PC-9 (cell line): Measurements from ENCODE around the gene C20orf204. TPM values are rescaled to one million over a fixed set of nuclear protein-coding genes. Genes with fewer than 3 reads are reported as not detected.

Experiments
- BruUV-seq: library from RNA; stranded (reverse); fragments of 400-500 nt; replicated peaks from 2 replicates; lab custom pipeline; 2021; lab: Mats Ljungman, UMichigan
- CTCF ChIA-PET: fragments of 300-600 bp; sonication (Branson Sonifier 250); formaldehyde crosslinking; loops from one replicate; lab custom pipeline; 2022; ENCODE audit warnings: antibody characterized with exemption; lab: Charles Lee
- POLR2A ChIA-PET: fragments of 300-600 bp; sonication (Branson Sonifier 250); formaldehyde crosslinking; loops from one replicate; lab custom pipeline; 2022; ENCODE audit warnings: antibody characterized with exemption; ENCODE audit not compliant: unreplicated experiment; lab: Charles Lee
- DNase-seq, 2 experiments: peaks; one replicate each; pipeline versions ENCODE4 v3.0.0 to v3.0.0-alpha.2; 2015 to 2022; ENCODE audit warnings: mixed read lengths in 1 of 2
- H2AFZ ChIP-seq: fragments of 200-600 bp; sonication (generic); 2 replicates; pipeline ENCODE4 v1.8.1; 2017; ENCODE audit warnings: antibody characterized with exemption
- H3F3A ChIP-seq: fragments of 200-600 bp; sonication (generic); 2 replicates; pipeline ENCODE4 v1.8.1; 2017; ENCODE audit warnings: antibody characterized with exemption, mild to moderate bottlenecking, low read depth; ENCODE audit not compliant: insufficient read depth
- H3K27ac ChIP-seq: fragments of 200-600 bp; sonication (generic); 2 replicates; pipeline ENCODE4 v1.6.1; 2016; ENCODE audit warnings: mixed run types
- H3K27me3 ChIP-seq: fragments of 200-600 bp; sonication (generic); 2 replicates; pipeline ENCODE4 v1.6.1; 2016; ENCODE audit warnings: low read depth, mixed run types; ENCODE audit not compliant: insufficient read depth
- H3K36me3 ChIP-seq: fragments of 200-600 bp; sonication (generic); 2 replicates; pipeline ENCODE4 v1.6.1; 2016; ENCODE audit warnings: low read depth, mixed run types
- H3K4me1 ChIP-seq: fragments of 200-600 bp; sonication (generic); replicated peaks from 2 replicates; pipeline ENCODE4 v1.6.1; 2016; ENCODE audit warnings: mixed run types; ENCODE audit not compliant: insufficient read depth
- H3K4me2 ChIP-seq: fragments of 200-600 bp; sonication (generic); 2 replicates; pipeline ENCODE4 v1.6.1; 2017; ENCODE audit warnings: mixed run types
- H3K4me3 ChIP-seq: fragments of 200-600 bp; sonication (generic); 2 replicates; pipeline ENCODE4 v1.6.1; 2016; ENCODE audit warnings: mixed run types
- H3K79me2 ChIP-seq: fragments of 200-600 bp; sonication (generic); 2 replicates; pipeline ENCODE4 v1.6.1; 2017; ENCODE audit warnings: low read depth, mixed run types
- H3K9me2 ChIP-seq: fragments of 200-600 bp; sonication (generic); 2 replicates; pipeline ENCODE4 v1.8.1; 2017; ENCODE audit warnings: mild to moderate bottlenecking; ENCODE audit not compliant: insufficient read depth
- H3K9me3 ChIP-seq: fragments of 200-600 bp; sonication (generic); 2 replicates; pipeline ENCODE4 v1.8.1; 2016; ENCODE audit warnings: low read depth; ENCODE audit not compliant: insufficient read depth
- H4K20me1 ChIP-seq: fragments of 200-600 bp; sonication (generic); 2 replicates; pipeline ENCODE4 v1.8.1; 2017; ENCODE audit not compliant: insufficient read depth
- CTCF ChIP-seq: fragments of 200-600 bp; sonication (generic); conservative IDR thresholded peaks from 2 replicates; pipeline ENCODE4 v1.6.1; 2017; ENCODE audit warnings: mixed run types, antibody characterized with exemption, mild to moderate bottlenecking, moderate library complexity
- EZH2 ChIP-seq: fragments of 200-600 bp; sonication (generic); IDR thresholded peaks from 2 replicates; pipeline ENCODE4 v1.8.0; 2017; ENCODE audit warnings: antibody characterized with exemption, low read depth
- intact Hi-C: fragments of 100-400 bp; cut with micrococcal nuclease; formaldehyde crosslinking; loops from one replicate; pipeline ENCODE4 v1.10.0; 2022; ENCODE audit not compliant: unreplicated experiment
- total RNA-seq: library from RNA; stranded (reverse); gene quantifications from 2 replicates; pipeline ENCODE4 v1.2.3, GENCODE V29; 2021

C20orf204 gene
- total RNA-seq, 1 experiment from 2014 or later: 3.8 TPM

GRCh38 chr20:64031822-64032314 is 4.1 kb upstream of the C20orf204 start:
- Histone ChIP-seq H3K9me3 (no peaks in the 10 kb centered on the region), H3K4me2 (no peak overlapping the region), H3K4me1 (no peaks in the 10 kb centered on the region), H3K4me3 (no peak overlapping the region), H3K27ac (no peak overlapping the region), H3F3A (peaks cover 15% of the 10 kb centered on the region; the same call in 1 of the 2 replicates), H3K27me3 (no peaks in the 10 kb centered on the region), H3K79me2 (no peaks in the 10 kb centered on the region), H3K9me2 (no peaks in the 10 kb centered on the region), H4K20me1 (peaks cover 18% of the 10 kb centered on the region), H3K36me3 (0 out of 2 replicates have a peak, but pooled peaks cover 12% of the 10 kb centered on the region), H2AFZ (no peak overlapping the region)
- BruUV-seq: no TSS peak
- ChIA-PET CTCF (no interaction called here), POLR2A (interaction anchor here (0.9 kb wide), 1 partner anchor 1269 kb away, joined by 3 read pairs; no protein-coding TSS in a partner anchor)
- DNase-seq: no peak
- TF ChIP-seq EZH2 (no peak), CTCF (no peak)
- intact Hi-C loops: no loop called here

- intact Hi-C loops: no loop called here
- Histone ChIP-seq H3K9me2 (no peaks in the 10 kb centered on the region), H3F3A (peaks cover 18% of the 10 kb centered on the region; the same call in 1 of the 2 replicates), H3K79me2 (no peaks in the 10 kb centered on the region), H3K4me2 (no peak overlapping the region), H3K36me3 (0 out of 2 replicates have a peak, but pooled peaks cover 6% of the 10 kb centered on the region), H3K4me1 (no peaks in the 10 kb centered on the region), H3K9me3 (no peaks in the 10 kb centered on the region), H4K20me1 (peaks cover 18% of the 10 kb centered on the region), H3K27me3 (no peaks in the 10 kb centered on the region), H3K27ac (no peak overlapping the region), H3K4me3 (no peak overlapping the region), H2AFZ (no peak overlapping the region)
- ChIA-PET POLR2A (no interaction called here), CTCF (no interaction called here)
- no peak for TF ChIP-seq EZH2
- no peak for TF ChIP-seq CTCF
- no peak for DNase-seq
- no TSS peak for BruUV-seq
Measured at GRCh38 chr20:64032706-64033624, 3.0 kb upstream of the C20orf204 start.

- Histone ChIP-seq H3K79me2 (no peaks in the 10 kb centered on the region), H3K36me3 (0 out of 2 replicates have a peak, but pooled peaks cover 5% of the 10 kb centered on the region), H2AFZ (no peak overlapping the region), H3K4me1 (0 out of 2 replicates have a peak, but pooled peaks cover 3% of the 10 kb centered on the region), H3K9me3 (no peaks in the 10 kb centered on the region), H4K20me1 (peaks cover 13% of the 10 kb centered on the region), H3K27ac (no peak overlapping the region), H3F3A (peaks cover 18% of the 10 kb centered on the region; the same call in 1 of the 2 replicates), H3K9me2 (no peaks in the 10 kb centered on the region), H3K27me3 (no peaks in the 10 kb centered on the region), H3K4me2 (no peak overlapping the region), H3K4me3 (no peak overlapping the region)
- POLR2A ChIA-PET: no interaction called here
- intact Hi-C loops: no loop called here
- CTCF ChIA-PET: no interaction called here
- DNase-seq: no peak
- no peak for TF ChIP-seq EZH2
- no peak for TF ChIP-seq CTCF
- BruUV-seq: no TSS peak
Measured at GRCh38 chr20:64033981-64034493, 1.9 kb upstream of the C20orf204 start.
